DMS53 treated with DMSO at 0.1 percent for 48 hours (cell line): ENCODE results near the gene CEP57L1.

Source experiments
- DNase-seq: peaks from one replicate; lab custom pipeline; 2025; ENCODE audit not compliant: unreplicated experiment; lab: John Stamatoyannopoulos, UW

The CEP57L1 gene

GRCh38 chr6:109095036-109095834 is at the start of gene CEP57L1:
Gene CEP57L1 (plus strand): TSS chr6:109095507. CDS start chr6:109145222, 49,715 bp downstream.
- peak; percentile 88 for DNase-seq

- DNase-seq: no peak
Measured at GRCh38 chr6:109048176-109048575, 47.1 kb upstream of the CEP57L1 start.

- no peak for DNase-seq
Measured at GRCh38 chr6:109048670-109049415, 46.5 kb upstream of the CEP57L1 start.

- DNase-seq: no peak
Measured at GRCh38 chr6:109050012-109050411, 45.3 kb upstream of the CEP57L1 start.

GRCh38 chr6:109050447-109051102 is 44.7 kb upstream of the CEP57L1 start:
- no peak for DNase-seq

GRCh38 chr6:109051301-109052017 is 43.8 kb upstream of the CEP57L1 start:
- DNase-seq: no peak

GRCh38 chr6:109052018-109052651 is 43.2 kb upstream of the CEP57L1 start:
- no peak for DNase-seq

- no peak for DNase-seq
Measured at GRCh38 chr6:109052852-109053251, 42.5 kb upstream of the CEP57L1 start.

- no peak for DNase-seq
Measured at GRCh38 chr6:109053336-109053735, 42.0 kb upstream of the CEP57L1 start.

GRCh38 chr6:109055771-109056235 is 39.5 kb upstream of the CEP57L1 start:
- DNase-seq: no peak

GRCh38 chr6:109056661-109057060 is 38.6 kb upstream of the CEP57L1 start:
- no peak for DNase-seq

GRCh38 chr6:109058620-109059019 is 36.7 kb upstream of the CEP57L1 start:
- DNase-seq: no peak

- no peak for DNase-seq
Measured at GRCh38 chr6:109059153-109059552, 36.2 kb upstream of the CEP57L1 start.

- DNase-seq: no peak
Measured at GRCh38 chr6:109059571-109060021, 35.7 kb upstream of the CEP57L1 start.

GRCh38 chr6:109060571-109060970 is 34.7 kb upstream of the CEP57L1 start:
- DNase-seq: no peak

- no peak for DNase-seq
Measured at GRCh38 chr6:109062216-109062615, 33.1 kb upstream of the CEP57L1 start.

- DNase-seq: no peak
Measured at GRCh38 chr6:109062767-109063352, 32.4 kb upstream of the CEP57L1 start.

GRCh38 chr6:109069746-109070145 is 25.6 kb upstream of the CEP57L1 start:
- DNase-seq: no peak

- DNase-seq: no peak
Measured at GRCh38 chr6:109071125-109071917, 24.0 kb upstream of the CEP57L1 start.
